Calu3 (cell line): Measurements from ENCODE around the gene MBD2. TPM values are rescaled to one million over a fixed set of nuclear protein-coding genes. Genes with fewer than 3 reads are reported as not detected.

Source experiments
- BruUV-seq: library from RNA; stranded (reverse); fragments of 400-500 nt; replicated peaks from 2 replicates; lab custom pipeline; 2021; lab: Mats Ljungman, UMichigan
- CTCF ChIA-PET: fragments of 300-600 bp; sonication (Branson Sonifier 250); formaldehyde crosslinking; loops from one replicate; lab custom pipeline; 2022; ENCODE audit warnings: antibody characterized with exemption; lab: Charles Lee
- DNase-seq: peaks from one replicate; pipeline ENCODE4 v3.0.0; 2022
- H3K27ac Mint-ChIP-seq: one replicate; pipeline ENCODE4 v1.8.0; 2022; ENCODE audit warnings: mixed read lengths; ENCODE audit not compliant: unreplicated experiment
- H3K27me3 Mint-ChIP-seq: one replicate; pipeline ENCODE4 v1.8.0; 2022; ENCODE audit warnings: mixed read lengths; ENCODE audit not compliant: unreplicated experiment
- H3K36me3 Mint-ChIP-seq: one replicate; pipeline ENCODE4 v1.8.0; 2022; ENCODE audit warnings: mild to moderate bottlenecking, moderate library complexity, mixed read lengths; ENCODE audit not compliant: insufficient read depth, unreplicated experiment
- H3K4me1 Mint-ChIP-seq: one replicate; pipeline ENCODE4 v1.8.0; 2022; ENCODE audit warnings: mild to moderate bottlenecking, low read depth, mixed read lengths; ENCODE audit not compliant: unreplicated experiment
- H3K4me3 Mint-ChIP-seq: one replicate; pipeline ENCODE4 v1.8.0; 2022; ENCODE audit warnings: mild to moderate bottlenecking, low read depth, moderate library complexity, mixed read lengths; ENCODE audit not compliant: unreplicated experiment
- H3K9me3 Mint-ChIP-seq: one replicate; pipeline ENCODE4 v1.8.0; 2022; ENCODE audit warnings: low read depth, mixed read lengths; ENCODE audit not compliant: unreplicated experiment
- CTCF ChIP-seq: fragments of 200-600 bp; IDR thresholded peaks from one replicate; pipeline ENCODE4 v1.8.0; 2022; ENCODE audit warnings: antibody characterized with exemption; ENCODE audit not compliant: unreplicated experiment
- intact Hi-C: fragments of 100-400 bp; cut with micrococcal nuclease; formaldehyde crosslinking; loops from one replicate; pipeline ENCODE4 v1.10.0; 2022; ENCODE audit not compliant: unreplicated experiment
- total RNA-seq: library from RNA; stranded (reverse); gene quantifications from 2 replicates; pipeline ENCODE4 v1.2.3, GENCODE V29; 2022

MBD2 gene
- total RNA-seq, 1 experiment from 2014 or later, result 106 TPM

GRCh38 chr18:54229421-54230059, 5.1 kb upstream of the MBD2 start:
- CTCF ChIA-PET, result no interaction called here
- H3K27ac Mint-ChIP-seq, result no peak overlapping the region
- peaks cover 3% of the 10 kb centered on the region for H3K36me3 Mint-ChIP-seq
- TF ChIP-seq CTCF, result no peak
- no peak overlapping the region for H3K4me3 Mint-ChIP-seq
- H3K4me1 Mint-ChIP-seq, result no peaks in the 10 kb centered on the region
- BruUV-seq, result no TSS peak
- H3K9me3 Mint-ChIP-seq, result no peaks in the 10 kb centered on the region
- DNase-seq, result no peak
- intact Hi-C loops, result no loop called here
- no peaks in the 10 kb centered on the region for H3K27me3 Mint-ChIP-seq

- DNase-seq, result no peak
- Mint-ChIP-seq H3K27ac (no peak overlapping the region), H3K4me1 (peaks cover 1% of the 10 kb centered on the region), H3K36me3 (peaks cover 15% of the 10 kb centered on the region), H3K4me3 (no peak overlapping the region), H3K9me3 (no peaks in the 10 kb centered on the region), H3K27me3 (no peaks in the 10 kb centered on the region)
- no TSS peak for BruUV-seq
- TF ChIP-seq CTCF, result no peak
- intact Hi-C loops, result no loop called here
- CTCF ChIA-PET, result no interaction called here
Measured at GRCh38 chr18:54228364-54228763, 3.9 kb upstream of the MBD2 start.

- no peak for TF ChIP-seq CTCF
- Mint-ChIP-seq H3K36me3 (peaks cover 21% of the 10 kb centered on the region), H3K27me3 (no peaks in the 10 kb centered on the region), H3K27ac (peak overlapping the region; percentile 80), H3K4me3 (peak overlapping the region; percentile 83), H3K4me1 (peaks cover 9% of the 10 kb centered on the region), H3K9me3 (no peaks in the 10 kb centered on the region)
- no TSS peak for BruUV-seq
- CTCF ChIA-PET, result interaction anchor here (1.6 kb wide), 2 partner anchors 26 to 47 kb away, joined by 8 to 24 read pairs; partner anchors contain the start of gene POLI
- peak; percentile 46 for DNase-seq
- intact Hi-C loops, result loop anchor here (2.0 to 5.0 kb wide), 3 partner anchors 36 to 75 kb away; no protein-coding TSS in a partner anchor
Measured at GRCh38 chr18:54223568-54224241, 764 bp downstream of the MBD2 start.

- H3K36me3 Mint-ChIP-seq, result peaks cover 21% of the 10 kb centered on the region
- peak; percentile 34 for DNase-seq
- H3K9me3 Mint-ChIP-seq, result no peaks in the 10 kb centered on the region
- no TSS peak for BruUV-seq
- H3K4me1 Mint-ChIP-seq, result peaks cover 9% of the 10 kb centered on the region
- CTCF ChIA-PET, result interaction anchor here (1.6 kb wide), 2 partner anchors 25 to 47 kb away, joined by 8 to 24 read pairs; partner anchors contain the start of gene POLI
- no peak for TF ChIP-seq CTCF
- H3K27me3 Mint-ChIP-seq, result no peaks in the 10 kb centered on the region
- H3K4me3 Mint-ChIP-seq, result peak overlapping the region; percentile 83
- intact Hi-C loops, result loop anchor here (2.0 to 5.0 kb wide), 3 partner anchors 36 to 74 kb away; no protein-coding TSS in a partner anchor
- peak overlapping the region; percentile 80 for H3K27ac Mint-ChIP-seq
Measured at GRCh38 chr18:54222922-54223567, 1.4 kb downstream of the MBD2 start.
